Kidney tubule cell (primary cell): ENCODE data around the gene GRWD1.
A peak's percentile ranks its signal among the peaks of the same experiment; 100 is the strongest.

Experiments
- DNase-seq: peaks from one replicate; pipeline ENCODE4 v3.0.0-alpha.2; 2018; ENCODE audit warnings: low spot score

Gene GRWD1

GRCh38 chr19:48498595-48499311 lies 53.0 kb downstream of the GRWD1 start:
- no peak for DNase-seq

- no peak for DNase-seq
Measured at GRCh38 chr19:48499316-48500090, 53.7 kb downstream of the GRWD1 start.

GRCh38 chr19:48500830-48501493 lies 55.2 kb downstream of the GRWD1 start:
- DNase-seq: no peak

- DNase-seq: peak; percentile 94
Measured at GRCh38 chr19:48501494-48502349, 55.9 kb downstream of the GRWD1 start.

- no peak for DNase-seq
Measured at GRCh38 chr19:48502350-48503018, 56.7 kb downstream of the GRWD1 start.

- DNase-seq: peak; percentile 72
Measured at GRCh38 chr19:48506138-48506733, 60.5 kb downstream of the GRWD1 start.
